CD14-positive monocyte (primary cell): Measurements from ENCODE around the gene GRK6. TPM values are rescaled to one million over a fixed set of nuclear protein-coding genes. Genes with fewer than 3 reads are reported as not detected.

ENCODE experiments used
- DNase-seq, 3 donors: peaks; one replicate each; pipeline ENCODE4 v3.0.0-alpha.2; 2011 to 2022
- H2AFZ ChIP-seq: 2 replicates; pipeline ENCODE4 v1.6.0; 2012; ENCODE audit warnings: mild to moderate bottlenecking, low read depth, low read length, inconsistent platforms; ENCODE audit not compliant: insufficient read depth, poor library complexity, severe bottlenecking
- H3K27ac ChIP-seq, 2 donors: 1 replicate in 1 of 2; 2 replicates in 1 of 2; pipeline ENCODE4 v1.5.1; 2012 to 2013; ENCODE audit warnings: low read length in 2 of 2, control low read depth in 1 of 2, inconsistent platforms in 1 of 2, low read depth in 1 of 2, mild to moderate bottlenecking in 1 of 2
- H3K27me3 ChIP-seq, 2 donors: one replicate each; pipeline versions ENCODE4 v1.6.0 to v1.6.1; 2011 to 2013; ENCODE audit warnings: low read length in 2 of 2; ENCODE audit not compliant: control insufficient read depth in 2 of 2, insufficient read depth in 2 of 2
- H3K36me3 ChIP-seq, 2 donors: replicated peaks in 1 of 2; 1 replicate in 1 of 2; 2 replicates in 1 of 2; pipeline versions ENCODE4 v1.5.1 to v1.6.1; 2012 to 2013; ENCODE audit warnings: low read length in 2 of 2, control low read depth in 1 of 2, inconsistent platforms in 1 of 2, mild to moderate bottlenecking in 1 of 2; ENCODE audit not compliant: insufficient read depth in 2 of 2, control insufficient read depth in 1 of 2
- H3K4me1 ChIP-seq, 2 donors: 1 replicate in 1 of 2; 2 replicates in 1 of 2; pipeline versions ENCODE4 v1.5.1 to v1.6.1; 2012 to 2013; ENCODE audit warnings: low read length in 2 of 2, control low read depth in 1 of 2, inconsistent platforms in 1 of 2, mild to moderate bottlenecking in 1 of 2, moderate library complexity in 1 of 2; ENCODE audit not compliant: insufficient read depth in 2 of 2, control insufficient read depth in 1 of 2
- H3K4me2 ChIP-seq: replicated peaks from 2 replicates; pipeline ENCODE3; 2012; ENCODE audit warnings: low read length, moderate library complexity, mild to moderate bottlenecking; ENCODE audit not compliant: poor library complexity, severe bottlenecking; ENCODE audit errors: extremely low read depth
- H3K4me3 ChIP-seq, 3 experiments: fragments of 200-600 bp in 1 of 3; sonication (generic) in 1 of 3; replicated peaks in 1 of 3; 1 replicate in 2 of 3; 2 replicates in 1 of 3; pipeline ENCODE4 v1.5.1; 2011 to 2013; ENCODE audit warnings: low read length in 3 of 3, mild to moderate bottlenecking in 3 of 3, control low read depth in 2 of 3, low read depth in 2 of 3, inconsistent platforms in 1 of 3, moderate library complexity in 1 of 3
- H3K79me2 ChIP-seq: 2 replicates; pipeline ENCODE4 v1.6.0; 2012; ENCODE audit warnings: mild to moderate bottlenecking, control low read depth, inconsistent platforms, low read length, moderate library complexity; ENCODE audit not compliant: insufficient read depth
- H3K9ac ChIP-seq: 2 replicates; pipeline ENCODE4 v1.6.0; 2017; ENCODE audit warnings: low read length, mild to moderate bottlenecking; ENCODE audit not compliant: insufficient read depth, poor library complexity, severe bottlenecking
- H3K9me3 ChIP-seq, 2 donors: replicated peaks in 1 of 2; 1 replicate in 1 of 2; 2 replicates in 1 of 2; pipeline versions ENCODE4 v1.5.1 to v1.6.1; 2012 to 2013; ENCODE audit warnings: low read length in 2 of 2, control low read depth in 1 of 2; ENCODE audit not compliant: control insufficient read depth in 1 of 2, insufficient read depth in 1 of 2
- H4K20me1 ChIP-seq: 2 replicates; pipeline ENCODE4 v1.6.0; 2012; ENCODE audit warnings: mild to moderate bottlenecking, low read length, control low read depth, moderate library complexity; ENCODE audit not compliant: insufficient read depth
- H3K27ac Mint-ChIP-seq, 7 donors: one replicate each; pipeline ENCODE4 v1.8.0; 2020; ENCODE audit warnings: mild to moderate bottlenecking in 7 of 7, mixed read lengths in 7 of 7, moderate library complexity in 6 of 7, inconsistent platforms in 2 of 7
- H3K27me3 Mint-ChIP-seq, 3 donors: one replicate each; pipeline ENCODE4 v1.8.0; 2021 to 2022; ENCODE audit warnings: low read depth in 3 of 3, mild to moderate bottlenecking in 3 of 3, mixed read lengths in 3 of 3, moderate library complexity in 3 of 3, inconsistent platforms in 1 of 3
- H3K36me3 Mint-ChIP-seq, 2 donors: one replicate each; pipeline ENCODE4 v1.8.0; 2020; ENCODE audit warnings: mixed read lengths in 2 of 2, inconsistent platforms in 1 of 2, mild to moderate bottlenecking in 1 of 2
- H3K4me1 Mint-ChIP-seq: one replicate; pipeline ENCODE4 v1.8.0; 2020; ENCODE audit warnings: mild to moderate bottlenecking, mixed read lengths
- H3K4me3 Mint-ChIP-seq, 2 donors: one replicate each; pipeline ENCODE4 v1.8.0; 2020; ENCODE audit warnings: mild to moderate bottlenecking in 2 of 2, mixed read lengths in 2 of 2, moderate library complexity in 1 of 2
- H3K9me3 Mint-ChIP-seq, 7 donors: one replicate each; pipeline ENCODE4 v1.8.0; 2020 to 2022; ENCODE audit warnings: mixed read lengths in 7 of 7, mild to moderate bottlenecking in 6 of 7, moderate library complexity in 6 of 7, inconsistent platforms in 2 of 7
- CTCF ChIP-seq: fragments of 200-600 bp; IDR thresholded peaks from one replicate; pipeline ENCODE4 v1.8.0; 2022; ENCODE audit warnings: antibody characterized with exemption, mild to moderate bottlenecking
- WGBS: methylation state at CpG from one replicate; pipeline ENCODE4 v1.1.5; 2013; ENCODE audit warnings: missing lambda C conversion rate; ENCODE audit not compliant: insufficient coverage; 5-methylcytosine and 5-hydroxymethylcytosine counted together
- intact Hi-C, 2 donors: fragments of 100-400 bp; cut with micrococcal nuclease; formaldehyde crosslinking; loops; one replicate each; pipeline versions ENCODE4 v1.15.0 to v1.15.1; 2023
- polyA plus RNA-seq, 3 donors: library from polyadenylated mRNA; depleted of rRNA in 1 of 3; unstranded in 2 of 3; stranded (reverse) in 1 of 3; fragments of 300-500 nt in 2 of 3; fragments of >200 nt in 1 of 3; fragmentation: Illumina TruSeq in 2 of 3; gene quantifications; 1 replicate in 2 of 3; 2 replicates in 1 of 3; pipeline ENCODE4 v1.2.3, GENCODE V29; 2012 to 2021

Gene GRK6
- polyA plus RNA-seq, 3 donors: 41.6 to 101 (median 63.4) TPM

- Mint-ChIP-seq H3K4me3 (no peak overlapping the region), H3K27ac (no peak overlapping the region), H3K27me3 (peaks cover 13 to 19% (median 14%) of the 10 kb centered on the region in 3 donors), H3K36me3 (peaks cover 84 to 96% of the 10 kb centered on the region in 2 donors), H3K9me3 (peaks cover 0 to 10% (median 1%) of the 10 kb centered on the region in 7 donors), H3K4me1 (peaks cover 20% of the 10 kb centered on the region)
- H3K79me2 ChIP-seq: peaks cover 6% of the 10 kb centered on the region
- no peak overlapping the region for H3K4me2 ChIP-seq
- no peak overlapping the region for H3K9ac ChIP-seq
- no peak overlapping the region for H2AFZ ChIP-seq
- H3K4me3 ChIP-seq: no peak overlapping the region
- no peak overlapping the region for H3K27ac ChIP-seq
- H3K9me3 ChIP-seq: no peaks in the 10 kb centered on the region
- H4K20me1 ChIP-seq: peaks cover 48% of the 10 kb centered on the region
- WGBS: 90% methylated on average over 7 of the region's 15 CpGs
- no peak for TF ChIP-seq CTCF
- peaks cover 17 to 23% of the 10 kb centered on the region in 2 donors for H3K4me1 ChIP-seq
- peaks cover 0 to 3% of the 10 kb centered on the region in 2 donors for H3K27me3 ChIP-seq
- intact Hi-C loops: no loop called here
- no peak for DNase-seq
- peaks cover 56 to 92% of the 10 kb centered on the region in 2 donors for H3K36me3 ChIP-seq
Measured at GRCh38 chr5:177487975-177488374, 61.5 kb downstream of the GRK6 start.

- WGBS: 82% methylated on average over 13 of the region's 26 CpGs
- H3K4me3 Mint-ChIP-seq: no peak overlapping the region
- H3K4me2 ChIP-seq: no peak overlapping the region
Measured at GRCh38 chr5:177489119-177489716, 62.7 kb downstream of the GRK6 start.

More at GRCh38 chr5:177489119-177489716, 62.7 kb downstream of the GRK6 start:
- H3K9me3 Mint-ChIP-seq: peaks cover 0 to 6% (median 1%) of the 10 kb centered on the region in 7 donors
- Histone ChIP-seq H3K27ac (no peak overlapping the region), H3K36me3 (peaks cover 46 to 79% of the 10 kb centered on the region in 2 donors), H3K9me3 (no peaks in the 10 kb centered on the region), H3K27me3 (peaks cover 0 to 3% of the 10 kb centered on the region in 2 donors), H4K20me1 (peaks cover 36% of the 10 kb centered on the region), H3K79me2 (peaks cover 11% of the 10 kb centered on the region), H3K4me3 (no peak overlapping the region), H3K4me1 (peaks cover 29 to 36% of the 10 kb centered on the region in 2 donors), H2AFZ (no peak overlapping the region), H3K9ac (no peak overlapping the region)
- no peak overlapping the region for H3K27ac Mint-ChIP-seq
- no peak for DNase-seq
- peaks cover 32% of the 10 kb centered on the region for H3K4me1 Mint-ChIP-seq
- TF ChIP-seq CTCF: no peak
- H3K27me3 Mint-ChIP-seq: peaks cover 9 to 14% (median 13%) of the 10 kb centered on the region in 3 donors
- intact Hi-C loops: no loop called here
- peaks cover 75 to 88% of the 10 kb centered on the region in 2 donors for H3K36me3 Mint-ChIP-seq
